SK-N-SH (cell line): ENCODE measurements around the gene MRPL40. TPM values are rescaled to one million over a fixed set of nuclear protein-coding genes. Genes with fewer than 3 reads are reported as not detected.
"Not testable (repeated sequence)": the region's sequence is repeated elsewhere in the genome, so short reads cannot be mapped to it uniquely, and the experiment has no call there.

Experiments
- CTCF ChIA-PET: fragments of 300-600, 350-600 bp; formaldehyde crosslinking; extraction: SDS; loops from one replicate; lab custom pipeline; 2021; lab: Yijun Ruan, JAX
- POLR2A ChIA-PET: fragments of 350-600 bp; sonication (Branson Sonifier 250); formaldehyde crosslinking; extraction: SDS; loops from one replicate; lab custom pipeline; 2020; ENCODE audit warnings: antibody characterized with exemption, inconsistent platforms; lab: Yijun Ruan, JAX
- DNase-seq: peaks from one replicate; pipeline ENCODE4 v3.0.0; 2012
- H2AFZ ChIP-seq: fragments of 200-600 bp; sonication (generic); 2 replicates; pipeline ENCODE4 v1.8.1; 2016; ENCODE audit warnings: antibody characterized with exemption, mild to moderate bottlenecking, low read depth
- H3F3A ChIP-seq: fragments of 200-600 bp; sonication (generic); replicated peaks from 2 replicates; pipeline ENCODE3; 2016; ENCODE audit warnings: antibody characterized with exemption, mild to moderate bottlenecking; ENCODE audit not compliant: insufficient read depth
- H3K27ac ChIP-seq, 2 experiments: fragments of 200-500 bp in 1 of 2; fragments of 200-600 bp in 1 of 2; sonication (Bioruptor generic) in 1 of 2; sonication (generic), shearing (Covaris generic) in 1 of 2; 2 replicates each; pipeline versions ENCODE4 v1.5.1 to v1.6.1; 2014 to 2016; ENCODE audit warnings: low read depth in 2 of 2, inconsistent platforms in 1 of 2, low read length in 1 of 2, mild to moderate bottlenecking in 1 of 2, mixed read lengths in 1 of 2
- H3K27me3 ChIP-seq: fragments of 200-600 bp; sonication (generic), shearing (Covaris generic); 2 replicates; pipeline ENCODE4 v1.6.1; 2016; ENCODE audit warnings: mixed run types; ENCODE audit not compliant: insufficient read depth
- H3K36me3 ChIP-seq, 2 experiments: fragments of 200-500 bp in 1 of 2; fragments of 200-600 bp in 1 of 2; sonication (Bioruptor generic) in 1 of 2; sonication (generic) in 1 of 2; replicated peaks in 1 of 2; 2 replicates each; pipeline versions ENCODE3 to v1.5.1; 2014 to 2016; ENCODE audit warnings: low read length in 1 of 2, mild to moderate bottlenecking in 1 of 2; ENCODE audit not compliant: insufficient read depth in 2 of 2, control insufficient read depth in 1 of 2
- H3K4me1 ChIP-seq, 2 experiments: fragments of 200-500 bp in 1 of 2; fragments of 200-600 bp in 1 of 2; sonication (Bioruptor generic) in 1 of 2; sonication (generic), shearing (Covaris generic) in 1 of 2; 2 replicates each; pipeline versions ENCODE4 v1.5.1 to v1.6.1; 2014 to 2016; ENCODE audit warnings: low read depth in 1 of 2, low read length in 1 of 2, mixed run types in 1 of 2; ENCODE audit not compliant: insufficient read depth in 2 of 2, control insufficient read depth in 1 of 2
- H3K4me2 ChIP-seq: fragments of 200-600 bp; sonication (generic), shearing (Covaris generic); 2 replicates; pipeline ENCODE4 v1.6.1; 2017; ENCODE audit warnings: mixed run types
- H3K4me3 ChIP-seq, 2 experiments: fragments of 200-500 bp in 1 of 2; fragments of 200-600 bp in 1 of 2; sonication (Bioruptor generic) in 1 of 2; sonication (generic), shearing (Covaris generic) in 1 of 2; 2 replicates each; pipeline versions ENCODE4 v1.5.1 to v1.8.1; 2014 to 2016; ENCODE audit warnings: low read depth in 2 of 2, inconsistent platforms in 1 of 2, low read length in 1 of 2, mild to moderate bottlenecking in 1 of 2, mixed read lengths in 1 of 2, moderate library complexity in 1 of 2
- H3K79me2 ChIP-seq: fragments of 200-600 bp; sonication (generic); 2 replicates; pipeline ENCODE4 v1.8.1; 2017; ENCODE audit warnings: mild to moderate bottlenecking; ENCODE audit not compliant: insufficient read depth
- H3K9ac ChIP-seq: fragments of 200-600 bp; sonication (generic); 2 replicates; pipeline ENCODE4 v1.6.1; 2017; ENCODE audit warnings: mixed run types
- H3K9me2 ChIP-seq: fragments of 200-600 bp; sonication (generic); 2 replicates; pipeline ENCODE4 v1.6.1; 2017; ENCODE audit warnings: mixed run types
- H3K9me3 ChIP-seq: fragments of 200-600 bp; sonication (generic); 2 replicates; pipeline ENCODE4 v1.6.1; 2017; ENCODE audit warnings: mixed run types, mild to moderate bottlenecking, moderate library complexity
- H4K20me1 ChIP-seq: fragments of 200-600 bp; sonication (generic); 2 replicates; pipeline ENCODE4 v1.6.1; 2017; ENCODE audit warnings: mild to moderate bottlenecking, mixed run types; ENCODE audit not compliant: insufficient read depth
- CTCF ChIP-seq: fragments of 200-600 bp; sonication (generic); IDR thresholded peaks from 2 replicates; pipeline ENCODE4 v1.6.1; 2017; ENCODE audit warnings: antibody characterized with exemption, mild to moderate bottlenecking, moderate library complexity
- ELF1 ChIP-seq: IDR thresholded peaks from 2 replicates; pipeline ENCODE4 v1.4.0; 2012
- EZH2phosphoT487 ChIP-seq: fragments of 200-600 bp; sonication (generic); IDR thresholded peaks from 2 replicates; pipeline ENCODE4 v1.6.1; 2017; ENCODE audit warnings: low read depth, mixed run types, mild to moderate bottlenecking, antibody characterized with exemption, moderate library complexity, borderline replicate concordance
- FOXJ3 ChIP-seq: sonication (generic); formaldehyde crosslinking; IDR thresholded peaks from 2 replicates; pipeline ENCODE4 v1.5.1; 2020; ENCODE audit warnings: mild to moderate bottlenecking, missing genetic modification reagents
- GATA2 ChIP-seq: sonication (generic); formaldehyde crosslinking; IDR thresholded peaks from 2 replicates; pipeline ENCODE4 v1.5.0; 2020; ENCODE audit warnings: mild to moderate bottlenecking, missing genetic modification reagents
- MEF2A ChIP-seq: IDR thresholded peaks from 2 replicates; pipeline ENCODE4 v1.4.0; 2012; ENCODE audit warnings: low read depth, borderline replicate concordance
- NFIC ChIP-seq: IDR thresholded peaks from 2 replicates; pipeline ENCODE4 v1.4.0; 2012; ENCODE audit warnings: borderline replicate concordance
- NRF1 ChIP-seq: IDR thresholded peaks from 2 replicates; pipeline ENCODE4 v1.6.1; 2012; ENCODE audit warnings: low read depth, mild to moderate bottlenecking, low read length
- POLR2AphosphoS5 ChIP-seq: IDR thresholded peaks from 2 replicates; pipeline ENCODE4 v1.6.1; 2012; ENCODE audit warnings: low read depth, low read length
- RAD21 ChIP-seq: IDR thresholded peaks from 2 replicates; pipeline ENCODE4 v1.6.1; 2012; ENCODE audit warnings: mild to moderate bottlenecking, low read length
- RCOR1 ChIP-seq: fragments of 150-350 bp; IDR thresholded peaks from 2 replicates; pipeline ENCODE4 v1.6.1; 2017; ENCODE audit warnings: antibody characterized with exemption, low read length
- REST ChIP-seq: IDR thresholded peaks from 2 replicates; pipeline ENCODE4 v1.6.1; 2012; ENCODE audit warnings: mild to moderate bottlenecking, low read depth, low read length, moderate library complexity
- RFX5 ChIP-seq: IDR thresholded peaks from 2 replicates; pipeline ENCODE4 v1.6.1; 2012; ENCODE audit warnings: mild to moderate bottlenecking, improper control_type of control experiment, low read length
- SIN3A ChIP-seq: IDR thresholded peaks from 2 replicates; pipeline ENCODE4 v1.6.1; 2012; ENCODE audit warnings: low read depth, mild to moderate bottlenecking, low read length, moderate library complexity, borderline replicate concordance
- SMC3 ChIP-seq: IDR thresholded peaks from 2 replicates; pipeline ENCODE4 v1.6.1; 2012; ENCODE audit warnings: low read depth, low read length, improper control_type of control experiment
- TAF1 ChIP-seq: IDR thresholded peaks from 2 replicates; pipeline ENCODE4 v1.6.1; 2012; ENCODE audit warnings: low read depth, mild to moderate bottlenecking, low read length, moderate library complexity, borderline replicate concordance
- TEAD4 ChIP-seq: IDR thresholded peaks from 2 replicates; pipeline ENCODE4 v1.4.0; 2012; ENCODE audit warnings: mild to moderate bottlenecking, borderline replicate concordance; ENCODE audit not compliant: insufficient read depth
- YY1 ChIP-seq: IDR thresholded peaks from 2 replicates; pipeline ENCODE4 v1.4.0; 2012; ENCODE audit warnings: low read depth, mild to moderate bottlenecking
- ZBTB33 ChIP-seq: IDR thresholded peaks from 2 replicates; pipeline ENCODE4 v1.4.0; 2012; ENCODE audit warnings: low read depth, borderline replicate concordance
- WGBS: methylation state at CpG from one replicate; pipeline ENCODE4 v1.1.6; 2017; ENCODE audit warnings: low lambda C conversion rate; 5-methylcytosine and 5-hydroxymethylcytosine counted together
- polyA plus RNA-seq, 3 experiments: library from polyadenylated mRNA; depleted of rRNA; stranded (reverse); fragments of >200 nt; gene quantifications; 2 replicates each; pipeline ENCODE4 v1.2.3, GENCODE V29; 2012

The MRPL40 gene
- polyA plus RNA-seq, 1 of the 3 experiments (the other 2 are of a cell fraction): 34.9 TPM

- H3K27me3 ChIP-seq: no peaks in the 10 kb centered on the region
- no peaks in the 10 kb centered on the region for H3K9me2 ChIP-seq
- no peak overlapping the region for H2AFZ ChIP-seq
- ChIA-PET CTCF (interaction anchor here (0.8 to 2.7 kb wide), 5 partner anchors 10 to 195 kb away, joined by 3 to 9 read pairs (median 4); no protein-coding TSS in a partner anchor), POLR2A (interaction anchor here (1.1 kb wide), 1 partner anchor 12 kb away, joined by 3 read pairs; the partner anchor contains the start of gene C22orf39)
- H3K4me2 ChIP-seq: no peak overlapping the region
- DNase-seq: no peak
- H3F3A ChIP-seq: peaks cover 14% of the 10 kb centered on the region
- H4K20me1 ChIP-seq: no peaks in the 10 kb centered on the region
- peaks cover 5 to 12% of the 10 kb centered on the region in 2 experiments; a peak in 3 of 4 replicates for H3K4me1 ChIP-seq
- TF ChIP-seq RAD21: no peak
- TF ChIP-seq YY1: no peak
- TF ChIP-seq ELF1: no peak
- no peak for TF ChIP-seq NFIC
- no peak for TF ChIP-seq EZH2phosphoT487
- TF ChIP-seq RCOR1: no peak
- TF ChIP-seq SMC3: no peak
- no peak for TF ChIP-seq MEF2A
- no peak for TF ChIP-seq TEAD4
- TF ChIP-seq POLR2AphosphoS5: no peak
- no peak for TF ChIP-seq REST
- TF ChIP-seq CTCF: no peak
- no peak for TF ChIP-seq SIN3A
- TF ChIP-seq GATA2: no peak
- TF ChIP-seq TAF1: no peak
- TF ChIP-seq RFX5: no peak
- TF ChIP-seq FOXJ3 (CRISPR knock-in tag): no peak
- no peak for TF ChIP-seq NRF1
- no peak for TF ChIP-seq ZBTB33
- TF ChIP-seq, all 33 proteins: peak for 0
- 85% methylated on average over 2 of the region's 2 CpGs for WGBS
- Histone ChIP-seq H3K4me3 (no peak overlapping the region), H3K36me3 (peaks cover 10 to 14% of the 10 kb centered on the region in 2 experiments), H3K9me3 (no peaks in the 10 kb centered on the region), H3K27ac (no peak overlapping the region), H3K9ac (no peak overlapping the region), H3K79me2 (peaks cover 36% of the 10 kb centered on the region)
Measured at GRCh38 chr22:19434829-19435580, 2.7 kb downstream of the MRPL40 start.

GRCh38 chr22:19436444-19437161 lies 4.3 kb downstream of the MRPL40 start:
- WGBS: 98% methylated on average over 9 of the region's 9 CpGs
- POLR2A ChIA-PET, H3K4me2 ChIP-seq, H4K20me1 ChIP-seq, H3K9me2 ChIP-seq, H3K27ac ChIP-seq, CTCF ChIA-PET, H3K27me3 ChIP-seq, H3K4me1 ChIP-seq, H3K9me3 ChIP-seq, H3K4me3 ChIP-seq, H3K9ac ChIP-seq, H2AFZ ChIP-seq, DNase-seq: not testable (repeated sequence)
- Histone ChIP-seq H3F3A (peaks cover 14% of the 10 kb centered on the region), H3K79me2 (peaks cover 27% of the 10 kb centered on the region), H3K36me3 (peaks cover 10 to 14% of the 10 kb centered on the region in 2 experiments)
